ENCODE measurements around the gene ASPSCR1.

ASPSCR1 gene

GRCh38 chr17:82043507-82043906 is 66.1 kb downstream of the ASPSCR1 start (continued):
- no peak for TF ChIP-seq CSRNP3 (CRISPR knock-in tag; IDR thresholded peaks at IDR 0.05)
- TF ChIP-seq ZNF70 (CRISPR knock-in tag; IDR thresholded peaks at IDR 0.05), result no peak
- TF ChIP-seq OSR1 (CRISPR knock-in tag; IDR thresholded peaks at IDR 0.05), result no peak
- no peak for TF ChIP-seq ZFP30 (CRISPR knock-in tag; IDR thresholded peaks at IDR 0.05)
- no peak for TF ChIP-seq ZNF565 (CRISPR knock-in tag; conservative IDR thresholded peaks at IDR 0.05; ENCODE audit: low read depth)
- TF ChIP-seq ZFP3 (CRISPR knock-in tag; IDR thresholded peaks at IDR 0.05), result no peak
- TF ChIP-seq CREB5 (CRISPR knock-in tag; IDR thresholded peaks at IDR 0.05; ENCODE audit: low read depth), result no peak
- TF ChIP-seq ARNTL (CRISPR knock-in tag; IDR thresholded peaks at IDR 0.05; ENCODE audit: borderline replicate concordance, low read depth), result no peak

GRCh38 chr17:82045936-82046484 is 68.6 kb downstream of the ASPSCR1 start:
- ATAC-seq, result no peak
- TF ChIP-seq TSHZ2 (CRISPR knock-in tag; IDR thresholded peaks at IDR 0.05), result no peak

GRCh38 chr17:82046903-82047302 is 69.5 kb downstream of the ASPSCR1 start:
- TF ChIP-seq ZFP30 (CRISPR knock-in tag; IDR thresholded peaks at IDR 0.05) (no peak), CREB5 (CRISPR knock-in tag; IDR thresholded peaks at IDR 0.05; ENCODE audit: low read depth) (no peak), ZNF8 (CRISPR knock-in tag; IDR thresholded peaks at IDR 0.05) (no peak), ZNF70 (CRISPR knock-in tag; IDR thresholded peaks at IDR 0.05) (no peak), TSHZ2 (CRISPR knock-in tag; IDR thresholded peaks at IDR 0.05) (no peak), ZNF565 (CRISPR knock-in tag; conservative IDR thresholded peaks at IDR 0.05; ENCODE audit: low read depth) (no peak), ZC3H10 (CRISPR knock-in tag; IDR thresholded peaks at IDR 0.05) (no peak), OSR1 (CRISPR knock-in tag; IDR thresholded peaks at IDR 0.05) (no peak), ESRRG (CRISPR knock-in tag; IDR thresholded peaks at IDR 0.05) (no peak), ZFP3 (CRISPR knock-in tag; IDR thresholded peaks at IDR 0.05) (no peak), CSDC2 (CRISPR knock-in tag; IDR thresholded peaks at IDR 0.05) (no peak), POU6F1 (CRISPR knock-in tag; IDR thresholded peaks at IDR 0.05; ENCODE audit: borderline replicate concordance, low read depth) (no peak)
- ATAC-seq, result no peak

- ATAC-seq, result no peak
- TF ChIP-seq TCF4 (CRISPR knock-in tag; IDR thresholded peaks at IDR 0.05; ENCODE audit: borderline replicate concordance), result no peak
- TF ChIP-seq GLIS3 (CRISPR knock-in tag; IDR thresholded peaks at IDR 0.05), result no peak
- TF ChIP-seq PPARA (CRISPR knock-in tag; IDR thresholded peaks at IDR 0.05; ENCODE audit: borderline replicate concordance), result no peak
- TF ChIP-seq ISL1 (CRISPR knock-in tag; IDR thresholded peaks at IDR 0.05), result no peak
- TF ChIP-seq POU6F1 (CRISPR knock-in tag; IDR thresholded peaks at IDR 0.05; ENCODE audit: borderline replicate concordance, low read depth), result no peak
- TF ChIP-seq CSDC2 (CRISPR knock-in tag; IDR thresholded peaks at IDR 0.05), result no peak
- TF ChIP-seq ZFP30 (CRISPR knock-in tag; IDR thresholded peaks at IDR 0.05), result no peak
- TF ChIP-seq ZNF8 (CRISPR knock-in tag; IDR thresholded peaks at IDR 0.05), result no peak
- no peak for TF ChIP-seq ZNF565 (CRISPR knock-in tag; conservative IDR thresholded peaks at IDR 0.05; ENCODE audit: low read depth)
- no peak for TF ChIP-seq OSR1 (CRISPR knock-in tag; IDR thresholded peaks at IDR 0.05)
- TF ChIP-seq TOX (CRISPR knock-in tag; IDR thresholded peaks at IDR 0.05; ENCODE audit: borderline replicate concordance), result no peak
Observed at GRCh38 chr17:82047379-82047778, 70.0 kb downstream of the ASPSCR1 start.
